Vagina (tissue), 2 donors: ENCODE measurements around the gene MUC7.

Source experiments
- POLR2A ChIP-seq, 2 donors: fragments of 450-650 bp; IDR thresholded peaks; one replicate each; pipeline ENCODE4 v1.6.1; 2017; ENCODE audit warnings: antibody characterized with exemption in 2 of 2, mild to moderate bottlenecking in 2 of 2, moderate library complexity in 2 of 2
- POLR2AphosphoS5 ChIP-seq, 2 donors: sonication (generic); formaldehyde crosslinking; IDR thresholded peaks; one replicate each; pipeline ENCODE4 v1.9.0; 2017; ENCODE audit warnings: antibody characterized with exemption in 2 of 2, mild to moderate bottlenecking in 2 of 2, low read depth in 1 of 2; ENCODE audit not compliant: insufficient read depth in 1 of 2
- TF ChIP-seq, protein P1 (sequence below), 3 experiments: fragments of 450-650 bp in 2 of 3; fragments of 200-600 bp in 1 of 3; sonication (generic) in 1 of 3; IDR thresholded peaks; one replicate each; pipeline ENCODE4 v1.5.1; 2017 to 2019; ENCODE audit warnings: antibody characterized with exemption in 3 of 3, mild to moderate bottlenecking in 2 of 3, moderate library complexity in 2 of 3

DNA sequence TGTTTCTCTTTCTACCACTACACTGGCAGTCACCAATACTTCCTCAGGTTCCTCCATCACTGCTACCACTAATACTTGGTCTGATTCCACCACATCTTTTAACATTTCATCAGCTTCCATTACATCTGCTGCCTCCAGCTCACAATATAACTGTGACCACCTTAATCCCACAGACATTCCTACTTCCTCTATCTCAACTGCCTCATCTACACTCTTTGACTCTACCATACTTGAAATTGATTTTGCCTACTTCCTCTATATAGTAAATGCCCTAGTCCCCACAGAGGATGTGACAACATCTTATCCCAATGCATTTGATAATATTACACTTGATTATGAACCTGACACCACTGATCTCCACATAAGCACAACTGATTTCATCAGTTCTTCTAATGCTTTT, 45.2 kb upstream of the MUC7 start:
- TF ChIP-seq, protein P1, sequence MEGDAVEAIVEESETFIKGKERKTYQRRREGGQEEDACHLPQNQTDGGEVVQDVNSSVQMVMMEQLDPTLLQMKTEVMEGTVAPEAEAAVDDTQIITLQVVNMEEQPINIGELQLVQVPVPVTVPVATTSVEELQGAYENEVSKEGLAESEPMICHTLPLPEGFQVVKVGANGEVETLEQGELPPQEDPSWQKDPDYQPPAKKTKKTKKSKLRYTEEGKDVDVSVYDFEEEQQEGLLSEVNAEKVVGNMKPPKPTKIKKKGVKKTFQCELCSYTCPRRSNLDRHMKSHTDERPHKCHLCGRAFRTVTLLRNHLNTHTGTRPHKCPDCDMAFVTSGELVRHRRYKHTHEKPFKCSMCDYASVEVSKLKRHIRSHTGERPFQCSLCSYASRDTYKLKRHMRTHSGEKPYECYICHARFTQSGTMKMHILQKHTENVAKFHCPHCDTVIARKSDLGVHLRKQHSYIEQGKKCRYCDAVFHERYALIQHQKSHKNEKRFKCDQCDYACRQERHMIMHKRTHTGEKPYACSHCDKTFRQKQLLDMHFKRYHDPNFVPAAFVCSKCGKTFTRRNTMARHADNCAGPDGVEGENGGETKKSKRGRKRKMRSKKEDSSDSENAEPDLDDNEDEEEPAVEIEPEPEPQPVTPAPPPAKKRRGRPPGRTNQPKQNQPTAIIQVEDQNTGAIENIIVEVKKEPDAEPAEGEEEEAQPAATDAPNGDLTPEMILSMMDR (IDR thresholded peaks at IDR 0.05) = no peak
- TF ChIP-seq POLR2AphosphoS5 (IDR thresholded peaks at IDR 0.05; ENCODE audit: insufficient read depth in 1 of 2, low read depth in 1 of 2) (no peak), POLR2A (IDR thresholded peaks at IDR 0.05) (no peak)
